GM12873 (cell line): Measurements from ENCODE around the gene FBXO7.

Source experiments
- CTCF ChIP-seq: IDR thresholded peaks from 2 replicates; pipeline ENCODE4 v1.5.1; 2012; ENCODE audit warnings: low read depth, mild to moderate bottlenecking, moderate library complexity, low read length, control low read depth; ENCODE audit not compliant: insufficient read depth; ENCODE audit errors: missing control alignments

Gene FBXO7

GRCh38 chr22:32532820-32533128 is 58.2 kb downstream of the FBXO7 start:
- TF ChIP-seq CTCF, result no peak

- TF ChIP-seq CTCF, result no peak
These were observed 58.9 kb downstream of the FBXO7 start for GRCh38 chr22:32533265-32534111.

GRCh38 chr22:32534252-32535235 is 59.9 kb downstream of the FBXO7 start:
- TF ChIP-seq CTCF, result no peak

GRCh38 chr22:32535531-32536190 is 61.0 kb downstream of the FBXO7 start:
- no peak for TF ChIP-seq CTCF

- no peak for TF ChIP-seq CTCF
These were observed 61.7 kb downstream of the FBXO7 start for GRCh38 chr22:32536352-32536751.

GRCh38 chr22:32538521-32538920 is 63.9 kb downstream of the FBXO7 start:
- TF ChIP-seq CTCF, result no peak
